ENCODE results near the gene NAT14. TPM values are rescaled to one million over a fixed set of nuclear protein-coding genes. Genes with fewer than 3 reads are reported as not detected.
A peak's percentile ranks its signal among the peaks of the same experiment; 100 is the strongest.

Gene NAT14
- total and polyA plus RNA-seq, 2 donors (not counting 3 experiments of a cell fraction or from before 2014, with no cell fraction given): 39.1 to 44.7 TPM

- H3K27ac ChIP-seq (ENCODE audit: insufficient read depth, low read depth, low read length): peak overlapping the region; percentile 92
- H3K4me2 ChIP-seq (ENCODE audit: insufficient read depth, low read length): peak overlapping the region; percentile 55
- no peak overlapping the region for H2AFZ ChIP-seq (ENCODE audit: low read depth, low read length)
- H3K9me1 ChIP-seq (replicated peaks; ENCODE audit: control insufficient read depth, extremely low read depth, insufficient read depth, low read length): no peaks in the 10 kb centered on the region
- intact Hi-C loops (cut with micrococcal nuclease) (loop anchor here (1.0 to 2.0 kb wide), 3 partner anchors 11 to 20 kb away; partner anchors contain the start of gene ZNF628), dilution Hi-C loops (cut with MboI; ENCODE audit: extremely low pct_ligation_motif_present, low sequenced_read_pairs) (no loop called here)
- H3K9me3 ChIP-seq (replicated peaks; ENCODE audit: control insufficient read depth, insufficient read depth, low read length): no peaks in the 10 kb centered on the region
- peak overlapping the region; percentile 76 for H3K9ac ChIP-seq (replicated peaks; ENCODE audit: extremely low read depth, insufficient read depth, low read length)
- BruUV-seq (replicated peaks): TSS peak; percentile 25
- H3K36me3 ChIP-seq (ENCODE audit: control insufficient read depth in 2 of 2, extremely low read depth in 1 of 2, insufficient read depth in 2 of 2, low read length in 2 of 2): peaks cover 0 to 3% of the 10 kb centered on the region in 2 experiments
- TF ChIP-seq MYC (IDR thresholded peaks at IDR 0.05; ENCODE audit: low read depth, low read length) (no peak), POLR2AphosphoS5 (IDR thresholded peaks at IDR 0.05; ENCODE audit: insufficient read depth, low read depth, low read length) (peak; percentile 52), GATA2 (IDR thresholded peaks at IDR 0.05; ENCODE audit: insufficient read depth, insufficient read length, low read depth, low read length) (no peak), MAX (IDR thresholded peaks at IDR 0.05; ENCODE audit: insufficient read depth, insufficient read length) (no peak), POLR2A (IDR thresholded peaks at IDR 0.05; ENCODE audit: low read depth, low read length) (peak; percentile 18), FOS (IDR thresholded peaks at IDR 0.05; ENCODE audit: borderline replicate concordance, insufficient read depth, low read length) (peak; percentile 60), JUN (IDR thresholded peaks at IDR 0.05; ENCODE audit: borderline replicate concordance, insufficient read depth, insufficient read length, low read depth) (peak; percentile 53), EZH2 (IDR thresholded peaks at IDR 0.05; ENCODE audit: borderline replicate concordance, low read depth, low read length, severe bottlenecking) (no peak), CTCF (IDR thresholded peaks at IDR 0.05; ENCODE audit: extremely low read depth in 1 of 2, insufficient read depth in 1 of 2, low read depth in 1 of 2, low read length in 2 of 2) (no peak)
- DNase-seq (ENCODE audit: low read depth, low spot score) (peak; percentile 83), FAIRE-seq (peak; percentile 95)
- no peaks in the 10 kb centered on the region for H3K27me3 ChIP-seq (ENCODE audit: control insufficient read depth in 2 of 2, insufficient read depth in 2 of 2, low read length in 2 of 2)
- ChIA-PET POLR2A (interaction anchor here (0.5 to 2.2 kb wide), 4 partner anchors 11 to 112 kb away, joined by 3 to 13 read pairs (median 5); partner anchors contain the start of genes FIZ1, ISOC2 and ZNF628), CTCF (interaction anchor here (0.7 to 6.1 kb wide), 15 partner anchors 10 to 346 kb away, joined by 3 to 91 read pairs (median 4); partner anchors contain the start of genes ISOC2, U2AF2, ZNF524 and ZNF628)
- H3K4me1 ChIP-seq (ENCODE audit: control insufficient read depth, extremely low read depth, insufficient read depth, low read length): peaks cover 34% of the 10 kb centered on the region
- peak overlapping the region in 2 of 3 experiments; percentile 7 to 20 for H3K4me3 ChIP-seq (replicated peaks in 1 of 3; ENCODE audit: insufficient read depth in 1 of 3, low read depth in 1 of 3, low read length in 3 of 3)
- H3K79me2 ChIP-seq (ENCODE audit: control insufficient read depth, insufficient read depth, low read length): peaks cover 2% of the 10 kb centered on the region
- no peaks in the 10 kb centered on the region for H4K20me1 ChIP-seq (replicated peaks; ENCODE audit: control insufficient read depth, extremely low read depth, insufficient read depth, low read length)
Measured at GRCh38 chr19:55486971-55487923, 2.3 kb downstream of the NAT14 start.
